ENCODE measurements around the gene ATF7.

Gene ATF7

GRCh38 chr12:53625946-53626701 lies at the start of gene ATF7 (continued):
- peak; percentile 77; the same call in 1 of the 2 replicates for TF ChIP-seq ZBTB7A (tag by site-specific recombination; IDR thresholded peaks at IDR 0.05; ENCODE audit: low read depth)
- TF ChIP-seq OSR2 (tag by site-specific recombination; IDR thresholded peaks at IDR 0.05): peak; percentile 33; the same call in 1 of the 2 replicates
- TF ChIP-seq ZNF184 (tag by site-specific recombination; IDR thresholded peaks at IDR 0.05): no peak
- peak; percentile 88 for TF ChIP-seq IKZF3 (tag by site-specific recombination; IDR thresholded peaks at IDR 0.05)
- TF ChIP-seq PRDM4 (tag by site-specific recombination; IDR thresholded peaks at IDR 0.05): peak; percentile 42
- peak; percentile 46 for TF ChIP-seq ZBTB8A (tag by site-specific recombination; IDR thresholded peaks at IDR 0.05)
- no peak for TF ChIP-seq BCL6B (tag by site-specific recombination; IDR thresholded peaks at IDR 0.05)
- TF ChIP-seq ZBTB21 (tag by site-specific recombination; IDR thresholded peaks at IDR 0.05): no peak
- TF ChIP-seq ZNF211 (tag by site-specific recombination; IDR thresholded peaks at IDR 0.05; ENCODE audit: low read depth): no peak
- 0 out of 2 replicates have a peak, but pooled peaks have one; percentile 22 for TF ChIP-seq YY2 (tag by site-specific recombination; IDR thresholded peaks at IDR 0.05)
- peak; percentile 98 for TF ChIP-seq GLIS2 (tag by site-specific recombination; IDR thresholded peaks at IDR 0.05)
- 0 out of 2 replicates have a peak, but pooled peaks have one; percentile 32 for TF ChIP-seq ZNF518A (tag by site-specific recombination; conservative IDR thresholded peaks at IDR 0.05; ENCODE audit: low read depth)
- TF ChIP-seq GLI2 (tag by site-specific recombination; IDR thresholded peaks at IDR 0.05; ENCODE audit: borderline replicate concordance, low read depth): no peak
- no peak for TF ChIP-seq ZNF132 (tag by site-specific recombination; IDR thresholded peaks at IDR 0.05; ENCODE audit: borderline replicate concordance)
- 0 out of 2 replicates have a peak, but pooled peaks have one; percentile 34 for TF ChIP-seq ZSCAN23 (tag by site-specific recombination; IDR thresholded peaks at IDR 0.05)
- peak; percentile 80; the same call in 1 of the 2 replicates for TF ChIP-seq ZNF639 (tag by site-specific recombination; IDR thresholded peaks at IDR 0.05)
- no peak; the same call in 1 of the 2 replicates for TF ChIP-seq TSHZ1 (tag by site-specific recombination; IDR thresholded peaks at IDR 0.05; ENCODE audit: borderline replicate concordance)
- TF ChIP-seq ZNF324 (tag by site-specific recombination; IDR thresholded peaks at IDR 0.05): peak; percentile 90
- no peak for TF ChIP-seq ZNF585B (tag by site-specific recombination; IDR thresholded peaks at IDR 0.05)
- TF ChIP-seq PBX3 (CRISPR knock-in tag; IDR thresholded peaks at IDR 0.05): peak; percentile 87; the same call in 1 of the 2 replicates
- no peak for TF ChIP-seq ZNF26 (tag by site-specific recombination; IDR thresholded peaks at IDR 0.05)
- no peak for TF ChIP-seq ZNF48 (tag by site-specific recombination; IDR thresholded peaks at IDR 0.05)

Data from HEK293 (cell line).